CD4-positive, alpha-beta T cell treated with Interleukin-17A for 1 hour (primary cell): ENCODE measurements around the gene PEX11A.
"Not testable (repeated sequence)": the region's sequence is repeated elsewhere in the genome, so short reads cannot be mapped to it uniquely, and the experiment has no call there.

Experiments used
- DNase-seq: peaks from one replicate; pipeline ENCODE4 v3.0.0-alpha.2; 2020

PEX11A gene

GRCh38 chr15:89690276-89691218 lies at the start of gene PEX11A, which contains the start of gene WDR93:
TSS of gene PEX11A (minus strand) at chr15:89690754. CDS start at chr15:89690632, 122 bp downstream.
TSS of gene WDR93 (plus strand) at chr15:89690811. CDS start at chr15:89701747, 10,936 bp downstream.
- peak; percentile 80 for DNase-seq

GRCh38 chr15:89740137-89740536 lies 49.6 kb upstream of the PEX11A start:
- peak; percentile 78 for DNase-seq

- no peak for DNase-seq
These were observed 45.2 kb upstream of the PEX11A start for GRCh38 chr15:89735773-89736172.

GRCh38 chr15:89732451-89733172 lies 42.1 kb upstream of the PEX11A start:
- no peak for DNase-seq

- no peak for DNase-seq
These were observed 40.7 kb upstream of the PEX11A start for GRCh38 chr15:89731275-89731674.

- DNase-seq, result no peak
These were observed 37.7 kb upstream of the PEX11A start for GRCh38 chr15:89728254-89728653.

GRCh38 chr15:89725064-89725463 lies 34.5 kb upstream of the PEX11A start:
- DNase-seq, result no peak

GRCh38 chr15:89724621-89725020 lies 34.1 kb upstream of the PEX11A start:
- no peak for DNase-seq

- no peak for DNase-seq
These were observed 32.5 kb upstream of the PEX11A start for GRCh38 chr15:89723031-89723430.

- no peak for DNase-seq
These were observed 24.2 kb upstream of the PEX11A start for GRCh38 chr15:89714775-89715174.

GRCh38 chr15:89707577-89707976 lies 17.0 kb upstream of the PEX11A start:
- DNase-seq, result no peak

- no peak for DNase-seq
These were observed 13.9 kb upstream of the PEX11A start for GRCh38 chr15:89704411-89704810.

GRCh38 chr15:89695198-89695597 lies 4.6 kb upstream of the PEX11A start:
- no peak for DNase-seq

GRCh38 chr15:89693696-89694095 lies 3.1 kb upstream of the PEX11A start:
- no peak for DNase-seq

GRCh38 chr15:89693091-89693490 lies 2.5 kb upstream of the PEX11A start:
- DNase-seq, result no peak

GRCh38 chr15:89689930-89690275 lies 651 bp downstream of the PEX11A start:
- not testable (repeated sequence) for DNase-seq

GRCh38 chr15:89686522-89686921 lies 4.0 kb downstream of the PEX11A start:
- DNase-seq, result no peak

GRCh38 chr15:89685995-89686394 lies 4.6 kb downstream of the PEX11A start:
- DNase-seq, result no peak

- no peak for DNase-seq
These were observed 9.4 kb downstream of the PEX11A start for GRCh38 chr15:89681146-89681545.

GRCh38 chr15:89680282-89680873 lies 10.2 kb downstream of the PEX11A start:
- DNase-seq, result no peak

- DNase-seq, result no peak
These were observed 11.3 kb downstream of the PEX11A start, which contains the start of gene PLIN1 for GRCh38 chr15:89679212-89679611. TSS of gene PLIN1 (minus strand) at chr15:89679367. CDS start at chr15:89677489, 1,878 bp downstream.

GRCh38 chr15:89677381-89677780 lies 13.2 kb downstream of the PEX11A start:
- DNase-seq, result no peak

- no peak for DNase-seq
These were observed 14.9 kb downstream of the PEX11A start for GRCh38 chr15:89675606-89676005.
